ENCODE data around the gene FBXW7. TPM values are rescaled to one million over a fixed set of nuclear protein-coding genes. Genes with fewer than 3 reads are reported as not detected.

The FBXW7 gene
- total RNA-seq, 4 donors from 2014 or later = 63.1 to 97.6 (median 70.7) TPM

- H3K27me3 ChIP-seq = no peaks in the 10 kb centered on the region
- intact Hi-C loops (cut with DNase I) = no loop called here
- no peak for TF ChIP-seq POLR2A (IDR thresholded peaks at IDR 0.05; ENCODE audit: low read depth)
- TF ChIP-seq, protein P1, sequence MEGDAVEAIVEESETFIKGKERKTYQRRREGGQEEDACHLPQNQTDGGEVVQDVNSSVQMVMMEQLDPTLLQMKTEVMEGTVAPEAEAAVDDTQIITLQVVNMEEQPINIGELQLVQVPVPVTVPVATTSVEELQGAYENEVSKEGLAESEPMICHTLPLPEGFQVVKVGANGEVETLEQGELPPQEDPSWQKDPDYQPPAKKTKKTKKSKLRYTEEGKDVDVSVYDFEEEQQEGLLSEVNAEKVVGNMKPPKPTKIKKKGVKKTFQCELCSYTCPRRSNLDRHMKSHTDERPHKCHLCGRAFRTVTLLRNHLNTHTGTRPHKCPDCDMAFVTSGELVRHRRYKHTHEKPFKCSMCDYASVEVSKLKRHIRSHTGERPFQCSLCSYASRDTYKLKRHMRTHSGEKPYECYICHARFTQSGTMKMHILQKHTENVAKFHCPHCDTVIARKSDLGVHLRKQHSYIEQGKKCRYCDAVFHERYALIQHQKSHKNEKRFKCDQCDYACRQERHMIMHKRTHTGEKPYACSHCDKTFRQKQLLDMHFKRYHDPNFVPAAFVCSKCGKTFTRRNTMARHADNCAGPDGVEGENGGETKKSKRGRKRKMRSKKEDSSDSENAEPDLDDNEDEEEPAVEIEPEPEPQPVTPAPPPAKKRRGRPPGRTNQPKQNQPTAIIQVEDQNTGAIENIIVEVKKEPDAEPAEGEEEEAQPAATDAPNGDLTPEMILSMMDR (IDR thresholded peaks at IDR 0.05) = peak in 1 of 3 experiments; percentile 10
- H3K4me3 ChIP-seq = no peak overlapping the region
- H3K9me3 ChIP-seq = no peaks in the 10 kb centered on the region
- H3K36me3 ChIP-seq = peaks cover 0 to 17% (median 6%) of the 10 kb centered on the region in 4 donors
- no peak for DNase-seq (ENCODE audit: extremely low spot score)
- no peak overlapping the region for H3K27ac ChIP-seq (replicated peaks in 1 of 4)
- WGBS = 58% methylated on average over 1 of the region's 1 CpG
- H3K4me1 ChIP-seq = peaks cover 9 to 22% (median 21%) of the 10 kb centered on the region in 4 donors
These were observed 187.2 kb downstream of the FBXW7 start for GRCh38 chr4:152348670-152349069.

DNA sequence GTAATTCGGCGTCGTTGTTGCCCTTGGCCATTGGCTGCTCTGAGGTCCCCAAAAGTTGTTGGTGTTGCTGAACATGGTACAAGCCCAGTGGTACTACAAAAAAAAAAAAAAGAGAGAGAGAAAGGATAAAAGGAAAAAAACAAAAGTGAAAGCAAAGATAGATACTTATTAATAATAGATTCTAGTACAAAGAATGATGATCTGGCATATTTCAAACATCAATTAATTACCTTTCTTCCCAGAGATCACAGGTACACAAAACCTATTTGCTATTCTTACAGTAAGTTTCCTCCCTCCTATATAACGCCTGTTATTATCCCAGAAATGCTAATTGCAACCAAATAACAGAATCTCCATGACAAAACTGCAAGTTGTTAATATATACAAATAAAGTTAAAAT, 188.9 kb downstream of the FBXW7 start:
- Histone ChIP-seq H3K4me1 (peaks cover 3 to 12% (median 8%) of the 10 kb centered on the region in 4 donors), H3K36me3 (peaks cover 0 to 21% (median 6%) of the 10 kb centered on the region in 4 donors), H3K27ac (replicated peaks in 1 of 4) (no peak overlapping the region), H3K9me3 (no peaks in the 10 kb centered on the region), H3K4me3 (no peak overlapping the region), H3K27me3 (no peaks in the 10 kb centered on the region)
- no peak for DNase-seq (ENCODE audit: extremely low spot score)
- intact Hi-C loops (cut with DNase I) = no loop called here
- WGBS = 96% methylated on average over 4 of the region's 4 CpGs
- TF ChIP-seq, protein P1 (IDR thresholded peaks at IDR 0.05) = no peak
- TF ChIP-seq EP300 (IDR thresholded peaks at IDR 0.05) (no peak), POLR2AphosphoS5 (IDR thresholded peaks at IDR 0.05) (no peak), POLR2A (IDR thresholded peaks at IDR 0.05; ENCODE audit: low read depth) (no peak)

- Histone ChIP-seq H3K4me3 (no peak overlapping the region), H3K4me1 (peaks cover 0 to 9% (median 4%) of the 10 kb centered on the region in 4 donors), H3K27me3 (no peaks in the 10 kb centered on the region), H3K27ac (replicated peaks in 1 of 4) (no peak overlapping the region), H3K36me3 (peaks cover 0 to 26% (median 6%) of the 10 kb centered on the region in 4 donors), H3K9me3 (no peaks in the 10 kb centered on the region)
- TF ChIP-seq EP300 (IDR thresholded peaks at IDR 0.05) = no peak
- no peak for TF ChIP-seq POLR2AphosphoS5 (IDR thresholded peaks at IDR 0.05)
- TF ChIP-seq, protein P1 (IDR thresholded peaks at IDR 0.05) = no peak
- no peak for TF ChIP-seq POLR2A (IDR thresholded peaks at IDR 0.05; ENCODE audit: low read depth)
- 91% methylated on average over 2 of the region's 2 CpGs for WGBS
- DNase-seq (ENCODE audit: extremely low spot score) = no peak
- intact Hi-C loops (cut with DNase I) = no loop called here
These were observed 189.4 kb downstream of the FBXW7 start for GRCh38 chr4:152346526-152346925.

DNA sequence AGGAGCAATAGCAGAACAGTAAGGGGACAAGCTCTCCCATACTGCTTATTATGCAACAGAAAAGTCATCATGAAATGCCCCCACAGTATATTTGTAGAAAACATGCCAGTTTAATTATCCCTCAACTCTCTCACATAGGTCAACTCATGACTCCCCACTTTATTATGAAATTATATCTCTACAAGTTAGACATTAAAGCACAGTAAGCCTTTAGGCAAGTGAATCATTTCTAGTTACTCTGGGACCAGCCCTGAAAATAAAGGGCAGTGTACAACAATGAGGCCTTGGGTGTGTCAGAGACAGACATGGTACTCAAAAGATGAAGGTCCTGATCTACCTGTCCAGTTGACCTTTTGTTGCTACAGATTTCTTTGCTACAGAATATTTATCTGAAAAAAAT, 191.9 kb downstream of the FBXW7 start:
- Histone ChIP-seq H3K27ac (replicated peaks in 1 of 4) (no peak overlapping the region), H3K4me3 (no peak overlapping the region), H3K27me3 (no peaks in the 10 kb centered on the region), H3K4me1 (no peaks in the 10 kb centered on the region), H3K9me3 (no peaks in the 10 kb centered on the region), H3K36me3 (peaks cover 0 to 27% (median 6%) of the 10 kb centered on the region in 4 donors)
- TF ChIP-seq POLR2A (IDR thresholded peaks at IDR 0.05; ENCODE audit: low read depth) = no peak
- intact Hi-C loops (cut with DNase I) = no loop called here
- no peak for DNase-seq (ENCODE audit: extremely low spot score)

GRCh38 chr4:152342293-152342692, 193.6 kb downstream of the FBXW7 start:
- TF ChIP-seq, protein P1 (IDR thresholded peaks at IDR 0.05) = no peak
- TF ChIP-seq EP300 (IDR thresholded peaks at IDR 0.05) (no peak), POLR2AphosphoS5 (IDR thresholded peaks at IDR 0.05) (no peak), POLR2A (IDR thresholded peaks at IDR 0.05; ENCODE audit: low read depth) (no peak)
- Histone ChIP-seq H3K4me3 (no peak overlapping the region), H3K4me1 (no peaks in the 10 kb centered on the region), H3K9me3 (no peaks in the 10 kb centered on the region), H3K27ac (replicated peaks in 1 of 4) (no peak overlapping the region), H3K36me3 (peaks cover 0 to 33% (median 6%) of the 10 kb centered on the region in 4 donors), H3K27me3 (no peaks in the 10 kb centered on the region)
- 88% methylated on average over 3 of the region's 3 CpGs for WGBS
- no peak for DNase-seq (ENCODE audit: extremely low spot score)
- intact Hi-C loops (cut with DNase I) = no loop called here
